GM12872 (cell line): ENCODE data around the gene PALM3.

Source experiments
- CTCF ChIP-seq: IDR thresholded peaks from 3 replicates; pipeline ENCODE4 v1.5.1; 2011; ENCODE audit warnings: low read depth, mild to moderate bottlenecking, low read length, moderate library complexity; ENCODE audit not compliant: insufficient read depth

Gene PALM3

GRCh38 chr19:14093117-14093823 is 31.4 kb upstream of the PALM3 start:
- no peak for TF ChIP-seq CTCF

- peak; percentile 31; the same call in 1 of the 3 replicates for TF ChIP-seq CTCF
Measured at GRCh38 chr19:14091813-14092462, 30.1 kb upstream of the PALM3 start.

GRCh38 chr19:14091081-14091812 is 29.4 kb upstream of the PALM3 start:
- TF ChIP-seq CTCF, result peak; percentile 24; the same call in 1 of the 3 replicates

- TF ChIP-seq CTCF, result no peak
Measured at GRCh38 chr19:14090509-14091080, 28.7 kb upstream of the PALM3 start, which contains the start of gene SAMD1. Gene SAMD1 (minus strand): TSS chr19:14090751.

- no peak for TF ChIP-seq CTCF
Measured at GRCh38 chr19:14089662-14090508, 28.0 kb upstream of the PALM3 start.

- TF ChIP-seq CTCF, result 0 out of 3 replicates have a peak, but pooled peaks have one; percentile 21
Measured at GRCh38 chr19:14089412-14089661, 27.5 kb upstream of the PALM3 start.
